ENCODE measurements around the gene ZBTB37. TPM values are rescaled to one million over a fixed set of nuclear protein-coding genes. Genes with fewer than 3 reads are reported as not detected.
A peak's percentile ranks its signal among the peaks of the same experiment; 100 is the strongest.
"Not testable (repeated sequence)": the region's sequence is repeated elsewhere in the genome, so short reads cannot be mapped to it uniquely, and the experiment has no call there.

Gene ZBTB37
- total RNA-seq, 1 experiment from 2014 or later: 8.4 TPM

DNA sequence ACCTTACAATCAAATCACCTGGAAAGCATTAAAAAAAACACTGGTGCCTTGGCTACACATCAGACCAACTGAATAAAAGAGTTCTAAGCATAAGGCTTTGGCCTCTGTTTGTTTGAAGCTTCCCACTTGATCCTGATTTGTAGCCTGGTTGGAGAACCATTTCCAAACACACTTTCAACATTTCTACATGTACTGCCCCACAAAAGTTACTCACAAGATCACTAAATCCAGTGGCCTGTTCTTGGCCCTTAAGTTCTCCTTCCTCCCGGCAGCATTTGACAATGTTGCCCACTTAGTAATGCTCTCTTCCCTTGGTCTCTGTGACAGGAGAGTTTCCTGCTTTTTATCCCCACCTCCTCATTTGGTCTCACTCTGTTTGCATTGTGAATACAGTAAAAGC, 12.2 kb upstream of the ZBTB37 start:
- H3K27ac Mint-ChIP-seq (ENCODE audit: unreplicated experiment): no peak overlapping the region
- H3K36me3 ChIP-seq (ENCODE audit: control insufficient read depth, insufficient read depth, low read length): no peaks in the 10 kb centered on the region; the same call in 1 of the 2 replicates

DNA sequence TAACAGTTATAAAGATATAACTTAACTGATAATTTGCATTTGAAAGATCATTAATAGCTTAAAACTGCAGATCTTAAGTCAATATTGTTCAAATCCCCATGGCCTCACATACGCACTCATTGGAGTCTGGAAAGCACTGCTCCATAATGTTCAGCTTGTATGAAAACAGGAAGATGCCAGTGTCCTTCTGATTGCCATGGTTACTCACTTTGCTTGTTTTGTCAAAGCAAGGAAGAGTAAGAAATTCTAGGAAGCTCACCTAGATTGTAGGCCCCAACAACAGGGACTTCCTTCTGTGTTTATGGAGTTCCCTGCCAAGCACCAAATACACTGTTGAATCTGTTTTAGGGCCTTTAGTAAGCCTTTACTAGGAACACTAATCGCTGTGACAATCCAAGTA, 11.3 kb upstream of the ZBTB37 start:
- Mint-ChIP-seq H3K27ac (ENCODE audit: unreplicated experiment) (no peak overlapping the region), H3K36me3 (ENCODE audit: insufficient read depth, unreplicated experiment) (peaks cover 91% of the 10 kb centered on the region), H3K9me3 (ENCODE audit: unreplicated experiment) (no peaks in the 10 kb centered on the region), H3K4me1 (ENCODE audit: low read depth, unreplicated experiment) (peaks cover 12% of the 10 kb centered on the region), H3K4me3 (ENCODE audit: unreplicated experiment) (no peak overlapping the region), H3K27me3 (ENCODE audit: insufficient read depth, unreplicated experiment) (no peaks in the 10 kb centered on the region)
- Histone ChIP-seq H3K27me3 (replicated peaks; ENCODE audit: control insufficient read depth, insufficient read depth, low read length) (no peaks in the 10 kb centered on the region), H3K36me3 (ENCODE audit: control insufficient read depth, insufficient read depth, low read length) (no peaks in the 10 kb centered on the region; the same call in 1 of the 2 replicates), H3K4me3 (ENCODE audit: low read depth, low read length) (no peak overlapping the region), H3K4me1 (peaks cover 6% of the 10 kb centered on the region; the same call in 1 of the 2 replicates), H3K9me3 (no peaks in the 10 kb centered on the region)
- no peak for DNase-seq
- no TSS peak for BruUV-seq (replicated peaks)
- POLR2A ChIA-PET: interaction anchor here (1.0 kb wide), 1 partner anchor 11 kb away, joined by 5 read pairs; the partner anchor contains the start of gene ZBTB37
- intact Hi-C loops (cut with micrococcal nuclease; ENCODE audit: unreplicated experiment): no loop called here
- TF ChIP-seq, protein P1, sequence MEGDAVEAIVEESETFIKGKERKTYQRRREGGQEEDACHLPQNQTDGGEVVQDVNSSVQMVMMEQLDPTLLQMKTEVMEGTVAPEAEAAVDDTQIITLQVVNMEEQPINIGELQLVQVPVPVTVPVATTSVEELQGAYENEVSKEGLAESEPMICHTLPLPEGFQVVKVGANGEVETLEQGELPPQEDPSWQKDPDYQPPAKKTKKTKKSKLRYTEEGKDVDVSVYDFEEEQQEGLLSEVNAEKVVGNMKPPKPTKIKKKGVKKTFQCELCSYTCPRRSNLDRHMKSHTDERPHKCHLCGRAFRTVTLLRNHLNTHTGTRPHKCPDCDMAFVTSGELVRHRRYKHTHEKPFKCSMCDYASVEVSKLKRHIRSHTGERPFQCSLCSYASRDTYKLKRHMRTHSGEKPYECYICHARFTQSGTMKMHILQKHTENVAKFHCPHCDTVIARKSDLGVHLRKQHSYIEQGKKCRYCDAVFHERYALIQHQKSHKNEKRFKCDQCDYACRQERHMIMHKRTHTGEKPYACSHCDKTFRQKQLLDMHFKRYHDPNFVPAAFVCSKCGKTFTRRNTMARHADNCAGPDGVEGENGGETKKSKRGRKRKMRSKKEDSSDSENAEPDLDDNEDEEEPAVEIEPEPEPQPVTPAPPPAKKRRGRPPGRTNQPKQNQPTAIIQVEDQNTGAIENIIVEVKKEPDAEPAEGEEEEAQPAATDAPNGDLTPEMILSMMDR (IDR thresholded peaks at IDR 0.05; ENCODE audit: insufficient read depth in 1 of 2, low read depth in 1 of 2, low read length in 1 of 2, severe bottlenecking in 1 of 2, unreplicated experiment in 1 of 2): no peak
- CTCF ChIA-PET: no interaction called here

More for the DNA sequence above, 12.2 kb upstream of the ZBTB37 start:
- TF ChIP-seq, protein P1 (IDR thresholded peaks at IDR 0.05; ENCODE audit: insufficient read depth in 1 of 2, low read depth in 1 of 2, low read length in 1 of 2, severe bottlenecking in 1 of 2, unreplicated experiment in 1 of 2): no peak
- H3K27me3 ChIP-seq (replicated peaks; ENCODE audit: control insufficient read depth, insufficient read depth, low read length): no peaks in the 10 kb centered on the region
- no peak overlapping the region for H3K4me3 ChIP-seq (ENCODE audit: low read depth, low read length)
- H3K9me3 ChIP-seq: no peaks in the 10 kb centered on the region
- DNase-seq: no peak
- intact Hi-C loops (cut with micrococcal nuclease; ENCODE audit: unreplicated experiment): no loop called here
- H3K9me3 Mint-ChIP-seq (ENCODE audit: unreplicated experiment): no peaks in the 10 kb centered on the region
- BruUV-seq (replicated peaks): no TSS peak
- H3K4me1 ChIP-seq: peaks cover 6% of the 10 kb centered on the region; the same call in 1 of the 2 replicates
- ChIA-PET CTCF (no interaction called here), POLR2A (no interaction called here)
- no peak overlapping the region for H3K4me3 Mint-ChIP-seq (ENCODE audit: unreplicated experiment)
- H3K27me3 Mint-ChIP-seq (ENCODE audit: insufficient read depth, unreplicated experiment): no peaks in the 10 kb centered on the region
- peaks cover 12% of the 10 kb centered on the region for H3K4me1 Mint-ChIP-seq (ENCODE audit: low read depth, unreplicated experiment)
- H3K36me3 Mint-ChIP-seq (ENCODE audit: insufficient read depth, unreplicated experiment): peaks cover 82% of the 10 kb centered on the region

DNA sequence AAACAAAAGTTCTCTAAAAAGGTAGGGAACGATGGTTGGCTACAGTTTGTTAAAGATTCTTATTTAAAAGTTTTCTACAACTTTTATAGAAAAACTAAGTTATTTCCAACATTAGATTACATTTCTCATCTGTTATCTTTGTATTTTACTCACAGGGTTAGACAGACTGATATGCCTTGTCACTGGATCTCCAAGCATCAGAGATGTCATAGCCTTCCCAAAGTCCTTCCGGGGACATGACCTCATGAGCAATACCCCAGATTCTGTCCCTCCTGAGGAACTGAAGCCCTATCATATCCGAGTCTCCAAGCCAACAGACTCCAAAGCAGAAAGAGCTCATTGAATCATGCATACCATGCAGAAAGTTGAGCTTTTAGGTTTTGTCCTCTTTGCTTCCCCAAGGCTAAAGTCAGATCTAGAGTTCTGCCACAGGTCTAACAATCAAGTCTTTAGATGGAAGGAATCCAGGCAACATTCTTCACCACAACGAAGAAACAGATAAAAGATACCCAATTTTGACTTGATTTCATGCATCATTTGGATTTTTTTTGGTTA, 10.7 kb upstream of the ZBTB37 start:
- Histone ChIP-seq H3K4me1 (peaks cover 6% of the 10 kb centered on the region; the same call in 1 of the 2 replicates), H3K9me3 (no peaks in the 10 kb centered on the region), H3K36me3 (ENCODE audit: control insufficient read depth, insufficient read depth, low read length) (no peaks in the 10 kb centered on the region; the same call in 1 of the 2 replicates), H3K27me3 (replicated peaks; ENCODE audit: control insufficient read depth, insufficient read depth, low read length) (no peaks in the 10 kb centered on the region), H3K4me3 (ENCODE audit: low read depth, low read length) (no peak overlapping the region)
- DNase-seq: no peak
- Mint-ChIP-seq H3K27ac (ENCODE audit: unreplicated experiment) (peak overlapping the region; percentile 21), H3K4me3 (ENCODE audit: unreplicated experiment) (no peak overlapping the region), H3K9me3 (ENCODE audit: unreplicated experiment) (no peaks in the 10 kb centered on the region), H3K36me3 (ENCODE audit: insufficient read depth, unreplicated experiment) (peaks cover 94% of the 10 kb centered on the region), H3K27me3 (ENCODE audit: insufficient read depth, unreplicated experiment) (no peaks in the 10 kb centered on the region), H3K4me1 (ENCODE audit: low read depth, unreplicated experiment) (peaks cover 12% of the 10 kb centered on the region)
- no TSS peak for BruUV-seq (replicated peaks)
- ChIA-PET CTCF (no interaction called here), POLR2A (interaction anchor here (1.0 kb wide), 1 partner anchor 11 kb away, joined by 5 read pairs; the partner anchor contains the start of gene ZBTB37)
- intact Hi-C loops (cut with micrococcal nuclease; ENCODE audit: unreplicated experiment): no loop called here
- TF ChIP-seq, protein P1 (IDR thresholded peaks at IDR 0.05; ENCODE audit: insufficient read depth in 1 of 2, low read depth in 1 of 2, low read length in 1 of 2, severe bottlenecking in 1 of 2, unreplicated experiment in 1 of 2): no peak

DNA sequence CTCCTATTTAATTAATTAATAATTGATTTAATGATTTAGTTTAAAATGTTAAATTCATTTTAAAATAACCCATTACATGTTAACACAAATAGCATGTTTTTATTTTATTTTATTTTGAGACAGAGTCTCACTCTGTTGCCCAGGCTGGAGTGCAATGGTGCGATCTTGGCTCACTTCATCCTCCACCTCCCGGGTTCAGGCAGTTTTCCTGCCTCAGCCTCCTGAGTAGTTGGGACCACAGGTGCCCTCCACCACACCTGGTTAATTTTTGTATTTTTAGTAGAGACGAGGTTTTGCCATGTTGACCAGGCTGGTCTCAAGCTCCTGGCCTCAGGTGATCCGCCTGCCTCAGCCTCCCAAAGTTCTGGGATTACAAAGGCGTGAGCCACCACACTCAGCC, 8.6 kb upstream of the ZBTB37 start:
- H3K4me1 ChIP-seq; H3K27ac Mint-ChIP-seq (ENCODE audit: unreplicated experiment); H3K4me1 Mint-ChIP-seq (ENCODE audit: low read depth, unreplicated experiment); H3K4me3 Mint-ChIP-seq (ENCODE audit: unreplicated experiment); H3K9me3 Mint-ChIP-seq (ENCODE audit: unreplicated experiment); H3K27me3 ChIP-seq (replicated peaks; ENCODE audit: control insufficient read depth, insufficient read depth, low read length); DNase-seq; H3K27me3 Mint-ChIP-seq (ENCODE audit: insufficient read depth, unreplicated experiment); intact Hi-C loops (cut with micrococcal nuclease; ENCODE audit: unreplicated experiment); CTCF ChIA-PET; BruUV-seq (replicated peaks); H3K9me3 ChIP-seq; H3K4me3 ChIP-seq (ENCODE audit: low read depth, low read length); H3K36me3 ChIP-seq (ENCODE audit: control insufficient read depth, insufficient read depth, low read length): not testable (repeated sequence)
- POLR2A ChIA-PET: interaction anchor here (1.3 kb wide), 1 partner anchor 9 kb away, joined by 4 read pairs; the partner anchor contains the start of gene ZBTB37
- H3K36me3 Mint-ChIP-seq (ENCODE audit: insufficient read depth, unreplicated experiment): peaks cover 94% of the 10 kb centered on the region

Data from Caco-2 (cell line).